ENCODE results near the gene SETMAR. TPM values are rescaled to one million over a fixed set of nuclear protein-coding genes. Genes with fewer than 3 reads are reported as not detected.

SETMAR gene
- total RNA-seq = 10 to 100 TPM in 1 of 4 donors, 1 to 10 TPM in 3; 3.7 to 10.4 (median 7.6) TPM

GRCh38 chr3:4303187-4304123 lies at the start of gene SETMAR:
TSS of gene SETMAR (plus strand) at chr3:4303369. CDS start at chr3:4303371, 2 bp downstream.
- ATAC-seq (peak; percentile 96 to 97), DNase-seq (peak; percentile 85 to 88)
- H3K4me3 ChIP-seq = peak within 1 kb of the TSS; percentile 68 to 84 (median 78)
- H3K36me3 ChIP-seq = no peaks in the 10 kb centered on the region
- in situ Hi-C loops (cut with MboI; ENCODE audit: low sequenced_read_pairs in 4 of 4) = no loop called here
- no peaks in the 10 kb centered on the region for H3K9me3 ChIP-seq
- H3K27me3 ChIP-seq = no peaks in the 10 kb centered on the region
- peak within 1 kb of the TSS; percentile 87 to 95 (median 90) for H3K27ac ChIP-seq
- intact Hi-C loops (cut with DNase I; ENCODE audit: low total_unique reads) = loop anchor here (2.0 to 10.0 kb wide), 3 partner anchors 161 to 819 kb away; partner anchors contain the start of genes ARL8B, ITPR1 and SUMF1
- TF ChIP-seq CTCF (IDR thresholded peaks at IDR 0.05 in 4 of 5, conservative IDR thresholded peaks at IDR 0.05 in 1 of 5) (no peak), POLR2A (IDR thresholded peaks at IDR 0.05) (peak; percentile 61 to 71)
- peaks cover 32 to 38% of the 10 kb centered on the region in 2 donors for H3K4me1 ChIP-seq

GRCh38 chr3:4261406-4261805 lies 41.8 kb upstream of the SETMAR start:
- Histone ChIP-seq H3K36me3 (no peaks in the 10 kb centered on the region), H3K4me1 (no peaks in the 10 kb centered on the region), H3K27ac (no peak overlapping the region), H3K9me3 (no peaks in the 10 kb centered on the region), H3K4me3 (no peak overlapping the region), H3K27me3 (no peaks in the 10 kb centered on the region)
- in situ Hi-C loops (cut with MboI; ENCODE audit: low sequenced_read_pairs in 4 of 4) = no loop called here
- intact Hi-C loops (cut with DNase I; ENCODE audit: low total_unique reads) = no loop called here
- TF ChIP-seq CTCF (IDR thresholded peaks at IDR 0.05 in 4 of 5, conservative IDR thresholded peaks at IDR 0.05 in 1 of 5) (no peak), POLR2A (IDR thresholded peaks at IDR 0.05) (no peak)
- no peak for DNase-seq
- no peak for ATAC-seq

GRCh38 chr3:4264040-4264439 lies 39.1 kb upstream of the SETMAR start:
- Histone ChIP-seq H3K36me3 (no peaks in the 10 kb centered on the region), H3K27ac (no peak overlapping the region), H3K4me3 (no peak overlapping the region), H3K27me3 (no peaks in the 10 kb centered on the region), H3K4me1 (no peaks in the 10 kb centered on the region), H3K9me3 (no peaks in the 10 kb centered on the region)
- intact Hi-C loops (cut with DNase I; ENCODE audit: low total_unique reads) = no loop called here
- DNase-seq = no peak
- TF ChIP-seq POLR2A (IDR thresholded peaks at IDR 0.05) (no peak), CTCF (IDR thresholded peaks at IDR 0.05 in 4 of 5, conservative IDR thresholded peaks at IDR 0.05 in 1 of 5) (no peak)
- ATAC-seq = no peak
- in situ Hi-C loops (cut with MboI; ENCODE audit: low sequenced_read_pairs in 4 of 4) = no loop called here

GRCh38 chr3:4270720-4271119 lies 32.4 kb upstream of the SETMAR start:
- Histone ChIP-seq H3K4me3 (no peak overlapping the region), H3K36me3 (no peaks in the 10 kb centered on the region), H3K9me3 (no peaks in the 10 kb centered on the region), H3K4me1 (no peaks in the 10 kb centered on the region), H3K27ac (no peak overlapping the region), H3K27me3 (no peaks in the 10 kb centered on the region)
- TF ChIP-seq CTCF (IDR thresholded peaks at IDR 0.05 in 4 of 5, conservative IDR thresholded peaks at IDR 0.05 in 1 of 5) = no peak
- no peak for TF ChIP-seq POLR2A (IDR thresholded peaks at IDR 0.05)
- ATAC-seq (no peak), DNase-seq (no peak)
- in situ Hi-C loops (cut with MboI; ENCODE audit: low sequenced_read_pairs in 4 of 4) = loop anchor here in 1 of 4 donors (10.0 kb wide), 1 partner anchor 1066 kb away; no protein-coding TSS in a partner anchor
- intact Hi-C loops (cut with DNase I; ENCODE audit: low total_unique reads) = no loop called here
